Loucy (cell line): ENCODE data around the gene TMPRSS7.

Source experiments
- H2AFZ ChIP-seq: fragments of 200-600 bp; sonication (generic); 2 replicates; pipeline ENCODE4 v1.6.0; 2016; ENCODE audit warnings: antibody characterized with exemption, mild to moderate bottlenecking, low read length, moderate library complexity
- H3F3A ChIP-seq: fragments of 200-600 bp; 2 replicates; pipeline ENCODE4 v1.6.0; 2016; ENCODE audit warnings: antibody characterized with exemption, low read depth, mild to moderate bottlenecking
- H3K27me3 ChIP-seq: fragments of 200-600 bp; sonication (generic); 2 replicates; pipeline ENCODE4 v1.6.1; 2014; ENCODE audit warnings: low read length, mild to moderate bottlenecking; ENCODE audit not compliant: insufficient read depth, poor library complexity, severe bottlenecking
- H3K36me3 ChIP-seq: fragments of 200-600 bp; sonication (generic); 2 replicates; pipeline ENCODE4 v1.6.1; 2016; ENCODE audit warnings: low read length; ENCODE audit not compliant: insufficient read depth
- H3K4me1 ChIP-seq: fragments of 200-600 bp; sonication (generic); 2 replicates; pipeline ENCODE4 v1.5.1; 2014; ENCODE audit warnings: low read length, mild to moderate bottlenecking; ENCODE audit not compliant: insufficient read depth, poor library complexity, severe bottlenecking
- H3K4me2 ChIP-seq: fragments of 200-600 bp; sonication (generic); 2 replicates; pipeline ENCODE4 v1.6.0; 2014; ENCODE audit warnings: antibody characterized with exemption, low read length, low read depth, mild to moderate bottlenecking; ENCODE audit not compliant: poor library complexity, severe bottlenecking
- H3K4me3 ChIP-seq: fragments of 200-600 bp; sonication (generic); 2 replicates; pipeline ENCODE4 v1.5.1; 2014; ENCODE audit warnings: low read length, mild to moderate bottlenecking, mixed read lengths; ENCODE audit not compliant: poor library complexity, severe bottlenecking
- H3K79me2 ChIP-seq: fragments of 200-600 bp; sonication (generic); 2 replicates; pipeline ENCODE4 v1.6.1; 2014; ENCODE audit warnings: low read length; ENCODE audit not compliant: insufficient read depth
- H3K9ac ChIP-seq: fragments of 200-600 bp; sonication (generic); 2 replicates; pipeline ENCODE4 v1.6.0; 2014; ENCODE audit warnings: mild to moderate bottlenecking, low read depth, low read length, moderate library complexity; ENCODE audit not compliant: poor library complexity, severe bottlenecking
- H3K9me2 ChIP-seq: fragments of 200-600 bp; sonication (generic); replicated peaks from 2 replicates; pipeline ENCODE4 v1.6.1; 2016; ENCODE audit warnings: low read depth, low read length, mixed read lengths
- H3K9me3 ChIP-seq: fragments of 200-600 bp; sonication (generic); 2 replicates; pipeline ENCODE4 v1.6.1; 2014; ENCODE audit warnings: mild to moderate bottlenecking, antibody characterized with exemption, low read length, low read depth; ENCODE audit not compliant: insufficient read depth
- H4K20me1 ChIP-seq: fragments of 200-600 bp; sonication (generic); 2 replicates; pipeline ENCODE4 v1.6.0; 2014; ENCODE audit warnings: antibody characterized with exemption, low read length, mild to moderate bottlenecking; ENCODE audit not compliant: insufficient read depth, poor library complexity, severe bottlenecking
- EZH2phosphoT487 ChIP-seq: fragments of 200-600 bp; IDR thresholded peaks from 2 replicates; pipeline ENCODE4 v1.6.1; 2018; ENCODE audit warnings: antibody characterized with exemption, mild to moderate bottlenecking, moderate library complexity, borderline replicate concordance
- TF ChIP-seq, protein P1 (sequence below): fragments of 200-600 bp; sonication (generic); conservative IDR thresholded peaks from 2 replicates; pipeline ENCODE4 v1.5.1; 2014; ENCODE audit warnings: mild to moderate bottlenecking, antibody characterized with exemption, low read length

The TMPRSS7 gene

DNA sequence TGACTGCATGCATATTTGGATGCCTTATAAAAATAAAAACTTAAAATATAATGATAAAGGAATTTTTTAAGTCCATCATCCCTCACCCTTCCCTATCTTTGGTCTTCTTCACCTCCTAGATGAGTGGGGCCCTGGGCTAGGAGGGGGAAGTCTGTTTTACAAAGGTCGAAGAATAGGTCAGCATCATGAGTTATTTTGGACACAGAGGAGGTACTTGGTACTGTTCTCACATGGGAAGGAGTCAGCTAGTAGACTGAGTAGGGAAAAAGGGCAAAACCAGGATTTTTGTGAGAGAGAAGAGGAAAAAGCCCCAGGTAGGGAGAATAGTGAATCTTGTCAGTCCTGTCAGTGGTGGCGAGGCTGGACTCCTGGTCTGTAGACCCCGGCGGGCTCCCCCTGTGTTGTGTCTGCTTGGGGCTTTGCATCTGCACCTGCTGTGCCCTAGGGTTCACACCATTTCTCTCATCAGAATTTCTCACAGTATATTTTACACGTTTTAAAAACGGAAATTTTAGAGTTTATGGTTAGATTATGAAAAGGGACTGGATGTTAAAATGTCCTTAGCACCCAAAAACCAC lies 81.4 kb downstream of the TMPRSS7 start:
- Histone ChIP-seq H3K27me3 (no peaks in the 10 kb centered on the region), H3K4me3 (no peak overlapping the region), H4K20me1 (no peaks in the 10 kb centered on the region), H3K79me2 (no peaks in the 10 kb centered on the region), H3K9me2 (no peaks in the 10 kb centered on the region), H3K4me2 (no peak overlapping the region), H3K4me1 (peaks cover 36% of the 10 kb centered on the region), H2AFZ (no peak overlapping the region), H3F3A (no peaks in the 10 kb centered on the region), H3K9me3 (no peaks in the 10 kb centered on the region), H3K36me3 (no peaks in the 10 kb centered on the region), H3K9ac (no peak overlapping the region)
- TF ChIP-seq EZH2phosphoT487 = no peak
- TF ChIP-seq, protein P1, sequence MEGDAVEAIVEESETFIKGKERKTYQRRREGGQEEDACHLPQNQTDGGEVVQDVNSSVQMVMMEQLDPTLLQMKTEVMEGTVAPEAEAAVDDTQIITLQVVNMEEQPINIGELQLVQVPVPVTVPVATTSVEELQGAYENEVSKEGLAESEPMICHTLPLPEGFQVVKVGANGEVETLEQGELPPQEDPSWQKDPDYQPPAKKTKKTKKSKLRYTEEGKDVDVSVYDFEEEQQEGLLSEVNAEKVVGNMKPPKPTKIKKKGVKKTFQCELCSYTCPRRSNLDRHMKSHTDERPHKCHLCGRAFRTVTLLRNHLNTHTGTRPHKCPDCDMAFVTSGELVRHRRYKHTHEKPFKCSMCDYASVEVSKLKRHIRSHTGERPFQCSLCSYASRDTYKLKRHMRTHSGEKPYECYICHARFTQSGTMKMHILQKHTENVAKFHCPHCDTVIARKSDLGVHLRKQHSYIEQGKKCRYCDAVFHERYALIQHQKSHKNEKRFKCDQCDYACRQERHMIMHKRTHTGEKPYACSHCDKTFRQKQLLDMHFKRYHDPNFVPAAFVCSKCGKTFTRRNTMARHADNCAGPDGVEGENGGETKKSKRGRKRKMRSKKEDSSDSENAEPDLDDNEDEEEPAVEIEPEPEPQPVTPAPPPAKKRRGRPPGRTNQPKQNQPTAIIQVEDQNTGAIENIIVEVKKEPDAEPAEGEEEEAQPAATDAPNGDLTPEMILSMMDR = no peak

DNA sequence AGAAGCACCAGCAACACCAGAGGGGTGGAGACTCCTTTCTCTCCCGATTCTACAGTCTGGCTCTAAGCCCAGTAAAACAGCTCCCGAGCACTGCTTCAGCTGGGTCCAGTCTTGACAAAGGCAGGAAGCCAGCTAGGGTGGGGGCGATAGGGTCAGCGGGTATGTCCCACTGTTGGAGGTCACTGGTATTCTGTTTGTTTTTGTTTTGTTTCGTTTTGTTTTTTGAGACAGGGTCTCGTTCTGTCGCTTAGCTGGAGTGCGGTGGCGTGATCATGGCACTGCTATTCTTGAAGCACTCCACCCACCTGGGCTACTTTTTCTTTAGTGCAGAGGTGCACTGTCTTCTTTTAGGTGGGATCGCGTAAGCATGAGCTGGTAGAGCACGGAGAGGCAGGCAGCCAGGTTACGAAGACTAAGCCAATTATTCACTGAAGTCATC lies 82.2 kb downstream of the TMPRSS7 start:
- Histone ChIP-seq H3K9me3 (no peaks in the 10 kb centered on the region), H3K4me2 (no peak overlapping the region), H3K27me3 (no peaks in the 10 kb centered on the region), H3K9me2 (no peaks in the 10 kb centered on the region), H3K36me3 (no peaks in the 10 kb centered on the region), H2AFZ (no peak overlapping the region), H3K9ac (no peak overlapping the region), H3K4me1 (peaks cover 45% of the 10 kb centered on the region), H3K4me3 (no peak overlapping the region), H4K20me1 (no peaks in the 10 kb centered on the region), H3F3A (no peaks in the 10 kb centered on the region), H3K79me2 (no peaks in the 10 kb centered on the region)
- TF ChIP-seq, protein P1 = no peak
- no peak for TF ChIP-seq EZH2phosphoT487

DNA sequence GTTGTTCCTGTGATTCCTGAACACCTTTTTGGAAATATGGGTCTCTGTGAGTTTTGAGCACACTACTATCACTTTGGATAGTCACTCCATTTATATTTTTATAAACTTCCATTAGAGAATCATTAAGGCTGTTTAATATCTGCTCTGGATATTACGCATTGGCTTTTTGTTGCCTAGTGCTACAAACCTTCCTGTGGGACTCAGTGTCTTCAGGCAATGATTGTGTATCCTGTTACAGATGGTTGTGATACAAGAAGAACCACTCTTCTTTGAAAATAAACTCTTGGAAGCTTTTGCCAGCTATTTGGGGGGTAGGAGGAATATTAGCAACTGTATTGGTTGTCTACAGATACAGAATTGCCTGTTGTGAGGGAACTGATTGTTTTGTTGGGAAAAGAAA lies 82.9 kb downstream of the TMPRSS7 start:
- Histone ChIP-seq H3K9me2 (no peaks in the 10 kb centered on the region), H3K4me3 (no peak overlapping the region), H3K36me3 (no peaks in the 10 kb centered on the region), H3K79me2 (no peaks in the 10 kb centered on the region), H4K20me1 (no peaks in the 10 kb centered on the region), H2AFZ (no peak overlapping the region), H3F3A (no peaks in the 10 kb centered on the region), H3K27me3 (no peaks in the 10 kb centered on the region), H3K9ac (no peak overlapping the region), H3K4me2 (no peak overlapping the region), H3K9me3 (no peaks in the 10 kb centered on the region), H3K4me1 (peaks cover 49% of the 10 kb centered on the region)
- TF ChIP-seq, protein P1 = no peak
- no peak for TF ChIP-seq EZH2phosphoT487
